ENCODE data around the gene MEPCE.

MEPCE gene

DNA sequence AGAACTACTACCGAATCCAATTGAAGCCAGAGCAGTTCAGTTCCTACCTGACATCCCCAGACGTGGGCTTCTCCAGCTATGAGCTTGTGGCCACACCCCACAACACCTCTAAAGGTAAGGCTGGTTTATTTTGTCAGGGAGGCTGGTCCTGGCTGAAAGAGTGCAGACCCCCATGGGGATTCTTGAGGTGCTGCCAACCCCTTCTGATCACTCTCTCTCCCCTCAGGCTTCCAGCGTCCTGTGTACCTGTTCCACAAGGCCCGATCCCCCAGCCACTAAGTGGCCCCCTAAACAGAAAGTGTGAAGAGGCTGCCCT, 3.6 kb downstream of the MEPCE start:
- DNase-seq (ENCODE audit: low read depth), result no peak
- TF ChIP-seq, protein P1, sequence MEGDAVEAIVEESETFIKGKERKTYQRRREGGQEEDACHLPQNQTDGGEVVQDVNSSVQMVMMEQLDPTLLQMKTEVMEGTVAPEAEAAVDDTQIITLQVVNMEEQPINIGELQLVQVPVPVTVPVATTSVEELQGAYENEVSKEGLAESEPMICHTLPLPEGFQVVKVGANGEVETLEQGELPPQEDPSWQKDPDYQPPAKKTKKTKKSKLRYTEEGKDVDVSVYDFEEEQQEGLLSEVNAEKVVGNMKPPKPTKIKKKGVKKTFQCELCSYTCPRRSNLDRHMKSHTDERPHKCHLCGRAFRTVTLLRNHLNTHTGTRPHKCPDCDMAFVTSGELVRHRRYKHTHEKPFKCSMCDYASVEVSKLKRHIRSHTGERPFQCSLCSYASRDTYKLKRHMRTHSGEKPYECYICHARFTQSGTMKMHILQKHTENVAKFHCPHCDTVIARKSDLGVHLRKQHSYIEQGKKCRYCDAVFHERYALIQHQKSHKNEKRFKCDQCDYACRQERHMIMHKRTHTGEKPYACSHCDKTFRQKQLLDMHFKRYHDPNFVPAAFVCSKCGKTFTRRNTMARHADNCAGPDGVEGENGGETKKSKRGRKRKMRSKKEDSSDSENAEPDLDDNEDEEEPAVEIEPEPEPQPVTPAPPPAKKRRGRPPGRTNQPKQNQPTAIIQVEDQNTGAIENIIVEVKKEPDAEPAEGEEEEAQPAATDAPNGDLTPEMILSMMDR (IDR thresholded peaks at IDR 0.05; ENCODE audit: control insufficient read depth, insufficient read depth, low read depth, low read length, missing control alignments), result no peak
- no peak overlapping the region for H3K4me3 ChIP-seq (ENCODE audit: control insufficient read depth, low read depth, low read length)

- DNase-seq (ENCODE audit: low read depth), result no peak
- TF ChIP-seq, protein P1 (IDR thresholded peaks at IDR 0.05; ENCODE audit: control insufficient read depth, insufficient read depth, low read depth, low read length, missing control alignments), result no peak
- no peak overlapping the region for H3K4me3 ChIP-seq (ENCODE audit: control insufficient read depth, low read depth, low read length)
Measured at GRCh38 chr7:100433592-100434296, 4.1 kb downstream of the MEPCE start.

DNA sequence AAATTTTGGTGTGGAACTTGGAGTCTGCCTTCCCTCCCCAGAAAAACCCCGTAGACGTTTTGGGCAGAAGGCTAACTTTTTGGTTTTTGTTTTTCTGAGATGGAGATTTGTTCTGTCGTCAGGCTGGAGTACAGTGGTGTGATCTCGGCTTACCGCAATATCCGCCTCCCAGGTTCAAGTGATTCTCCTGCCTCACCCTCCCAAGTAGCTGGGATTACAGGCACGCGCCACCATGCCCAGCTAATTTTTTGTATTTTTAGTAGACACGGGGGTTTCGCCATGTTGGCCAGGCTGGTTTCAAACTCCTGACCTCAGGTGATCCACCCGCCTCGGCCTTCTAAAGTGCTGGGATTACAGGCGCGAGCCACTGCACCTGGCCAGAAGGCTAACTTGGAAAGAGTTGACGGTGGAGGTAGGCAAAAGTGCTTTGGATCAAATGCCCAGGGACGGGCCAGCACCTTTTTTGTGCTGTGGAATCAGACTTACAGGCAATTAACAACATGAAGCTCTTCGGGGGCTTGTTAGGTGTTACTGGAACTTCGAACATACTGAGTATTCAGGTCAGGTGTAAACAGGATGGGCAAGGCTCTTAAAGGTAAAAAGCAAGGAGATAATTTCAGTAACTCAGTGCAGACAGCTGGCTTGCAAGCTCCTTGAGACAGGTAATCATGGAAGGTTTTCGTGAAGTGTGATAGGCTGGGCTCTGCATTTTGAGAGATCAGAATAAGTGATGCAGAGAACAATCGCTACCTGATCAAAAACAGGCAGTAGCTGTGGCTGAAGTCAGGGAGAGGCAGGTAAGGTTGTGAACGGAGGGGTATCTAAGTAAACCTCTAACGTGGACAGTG, 4.9 kb downstream of the MEPCE start:
- peak overlapping the region; percentile 66 for H3K4me3 ChIP-seq (ENCODE audit: control insufficient read depth, low read depth, low read length)
- TF ChIP-seq, protein P1 (IDR thresholded peaks at IDR 0.05; ENCODE audit: control insufficient read depth, insufficient read depth, low read depth, low read length, missing control alignments), result no peak
- no peak for DNase-seq (ENCODE audit: low read depth)

GRCh38 chr7:100435401-100436304, 6.0 kb downstream of the MEPCE start:
- H3K4me3 ChIP-seq (ENCODE audit: control insufficient read depth, low read depth, low read length), result peak overlapping the region; percentile 66
- TF ChIP-seq, protein P1 (IDR thresholded peaks at IDR 0.05; ENCODE audit: control insufficient read depth, insufficient read depth, low read depth, low read length, missing control alignments), result no peak
- no peak for DNase-seq (ENCODE audit: low read depth)

DNA sequence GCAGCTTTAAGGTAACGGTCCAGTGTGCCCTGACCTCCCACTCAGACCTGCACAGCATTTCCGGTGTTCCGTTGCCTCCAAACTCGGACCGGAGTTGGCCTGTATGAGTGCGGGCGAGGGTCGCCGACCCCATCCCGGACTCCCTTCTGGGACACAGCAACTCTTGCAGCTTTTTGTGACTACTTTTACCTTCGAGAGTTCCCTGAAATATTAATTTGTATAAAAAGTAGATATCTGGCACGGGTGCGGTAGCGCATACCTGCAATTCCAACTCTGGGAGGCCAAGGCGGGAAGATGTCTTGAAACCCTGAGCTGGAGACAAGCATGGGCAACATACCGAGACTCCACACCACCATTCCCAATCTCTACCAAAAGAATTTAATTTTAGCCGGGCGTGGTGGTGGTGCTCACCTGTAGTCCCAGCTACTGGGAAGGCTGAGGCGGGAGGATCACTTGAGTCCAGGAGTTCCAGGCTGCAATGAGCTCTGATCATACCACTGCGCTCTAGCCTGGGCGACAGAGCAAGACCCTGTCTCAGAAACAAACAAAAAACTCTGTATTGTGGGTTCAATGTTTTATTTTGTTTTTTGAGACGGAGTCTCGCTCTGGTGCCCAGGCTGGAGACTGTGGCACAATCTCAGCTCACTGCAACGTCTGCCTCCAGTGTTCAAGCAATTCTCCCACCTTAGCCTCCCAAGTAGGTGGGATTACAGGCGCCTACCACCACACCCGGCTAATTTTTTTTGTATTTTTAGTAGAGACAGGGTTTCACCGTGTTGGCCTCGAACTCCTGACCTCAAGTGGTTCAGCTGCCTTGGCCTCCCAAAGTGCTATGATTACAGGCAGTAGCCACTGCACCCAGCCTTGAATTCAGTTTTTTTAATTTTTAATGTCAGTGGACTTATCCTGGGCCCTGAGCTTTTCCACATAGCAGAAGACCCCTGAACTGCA, 7.8 kb downstream of the MEPCE start:
- no peak for DNase-seq (ENCODE audit: low read depth)
- TF ChIP-seq, protein P1 (IDR thresholded peaks at IDR 0.05; ENCODE audit: control insufficient read depth, insufficient read depth, low read depth, low read length, missing control alignments), result no peak
- no peak overlapping the region for H3K4me3 ChIP-seq (ENCODE audit: control insufficient read depth, low read depth, low read length)

Data from AG09309 (cell line).